Measurements from ENCODE around the gene OR10A3. TPM values are rescaled to one million over a fixed set of nuclear protein-coding genes. Genes with fewer than 3 reads are reported as not detected.
"Not testable (repeated sequence)": the region's sequence is repeated elsewhere in the genome, so short reads cannot be mapped to it uniquely, and the experiment has no call there.

The OR10A3 gene, protein sequence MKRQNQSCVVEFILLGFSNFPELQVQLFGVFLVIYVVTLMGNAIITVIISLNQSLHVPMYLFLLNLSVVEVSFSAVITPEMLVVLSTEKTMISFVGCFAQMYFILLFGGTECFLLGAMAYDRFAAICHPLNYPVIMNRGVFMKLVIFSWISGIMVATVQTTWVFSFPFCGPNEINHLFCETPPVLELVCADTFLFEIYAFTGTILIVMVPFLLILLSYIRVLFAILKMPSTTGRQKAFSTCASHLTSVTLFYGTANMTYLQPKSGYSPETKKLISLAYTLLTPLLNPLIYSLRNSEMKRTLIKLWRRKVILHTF
- total RNA-seq (2021) (not detected in 2 replicates), Bru-seq, nascent RNA (percentile 11 among the genes with signal in this experiment), BruChase-seq, experiment 1, labeled RNA remaining after a 2-hour chase (percentile 20 among the genes with signal in this experiment), BruChase-seq, experiment 2, labeled RNA remaining after a 6-hour chase (percentile 16 among the genes with signal in this experiment)
- long read RNA-seq, result 0 reads

GRCh38 chr11:7941608-7942007, at the start of gene OR10A3:
Gene OR10A3, minus strand, starts transcription at chr11:7941708. Its CDS starts 2,188 bp downstream, at chr11:7939520.
- no peaks in the 10 kb centered on the region for H3K27me3 ChIP-seq (ENCODE audit: insufficient read depth, low read depth)
- H3K9me3 ChIP-seq (ENCODE audit: insufficient read depth, low read depth), result no peaks in the 10 kb centered on the region
- TF ChIP-seq EZH2 (IDR thresholded peaks at IDR 0.05; ENCODE audit: low read depth) (no peak), CTCF (conservative IDR thresholded peaks at IDR 0.05) (no peak)
- H3F3A ChIP-seq (ENCODE audit: insufficient read depth, low read depth), result no peaks in the 10 kb centered on the region; the same call in 1 of the 2 replicates
- no peak within 1 kb of the TSS for H3K4me3 ChIP-seq
- POLR2A ChIA-PET (ENCODE audit: unreplicated experiment), result interaction anchor here (0.8 kb wide), 1 partner anchor 54 kb away, joined by 10 read pairs; no protein-coding TSS in a partner anchor
- BruUV-seq (replicated peaks), result no TSS peak
- no peak within 1 kb of the TSS for H3K4me2 ChIP-seq
- peaks cover 8% of the 10 kb centered on the region for H3K4me1 ChIP-seq (replicated peaks; ENCODE audit: insufficient read depth)
- no peaks in the 10 kb centered on the region for H3K36me3 ChIP-seq (ENCODE audit: low read depth)
- H3K9me2 ChIP-seq (ENCODE audit: insufficient read depth), result no peaks in the 10 kb centered on the region
- CTCF ChIA-PET, result no interaction called here
- no peak for DNase-seq
- no peak within 1 kb of the TSS for H2AFZ ChIP-seq
- no peaks in the 10 kb centered on the region for H3K79me2 ChIP-seq (ENCODE audit: low read depth)
- intact Hi-C loops (cut with micrococcal nuclease; ENCODE audit: unreplicated experiment), result no loop called here
- no peak within 1 kb of the TSS for H3K27ac ChIP-seq
- H4K20me1 ChIP-seq (ENCODE audit: insufficient read depth), result no peaks in the 10 kb centered on the region

DNA sequence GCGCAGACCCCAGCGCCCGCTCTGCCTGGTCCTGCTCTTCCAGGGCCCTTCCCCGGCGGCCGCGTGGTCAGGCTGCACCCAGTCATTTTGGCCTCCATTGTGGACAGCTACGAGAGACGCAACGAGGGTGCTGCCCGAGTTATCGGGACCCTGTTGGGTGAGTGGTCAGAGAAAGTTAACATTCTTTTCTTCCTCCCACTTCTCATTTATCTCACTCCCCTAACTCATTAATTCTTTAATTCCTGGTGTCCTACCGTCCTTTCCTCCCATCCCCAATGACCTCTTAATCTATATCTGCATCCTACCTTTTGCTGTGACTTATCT, 46.0 kb upstream of the OR10A3 start:
- intact Hi-C loops (cut with micrococcal nuclease; ENCODE audit: unreplicated experiment), result loop anchor here (1.0 kb wide), 2 partner anchors 81 to 95 kb away; no protein-coding TSS in a partner anchor
- H3K27ac ChIP-seq; BruUV-seq (replicated peaks); H3K9me3 ChIP-seq (ENCODE audit: insufficient read depth, low read depth); DNase-seq; H4K20me1 ChIP-seq (ENCODE audit: insufficient read depth); H3K27me3 ChIP-seq (ENCODE audit: insufficient read depth, low read depth); H3F3A ChIP-seq (ENCODE audit: insufficient read depth, low read depth); H3K9me2 ChIP-seq (ENCODE audit: insufficient read depth): not testable (repeated sequence)
- Histone ChIP-seq H3K4me2 (peak overlapping the region; percentile 98), H3K4me1 (replicated peaks; ENCODE audit: insufficient read depth) (peaks cover 23% of the 10 kb centered on the region), H3K79me2 (ENCODE audit: low read depth) (peaks cover 30% of the 10 kb centered on the region), H3K36me3 (ENCODE audit: low read depth) (peaks cover 11% of the 10 kb centered on the region; the same call in 1 of the 2 replicates), H2AFZ (peak overlapping the region; percentile 66), H3K4me3 (peak overlapping the region; percentile 91)
- ChIA-PET POLR2A (ENCODE audit: unreplicated experiment) (interaction anchor here (0.6 to 1.4 kb wide), 7 partner anchors 77 to 707 kb away, joined by 3 to 12 read pairs (median 5); no protein-coding TSS in a partner anchor), CTCF (interaction anchor here (0.5 to 1.4 kb wide), 5 partner anchors 10 to 95 kb away, joined by 4 to 25 read pairs (median 9); no protein-coding TSS in a partner anchor)

DNA sequence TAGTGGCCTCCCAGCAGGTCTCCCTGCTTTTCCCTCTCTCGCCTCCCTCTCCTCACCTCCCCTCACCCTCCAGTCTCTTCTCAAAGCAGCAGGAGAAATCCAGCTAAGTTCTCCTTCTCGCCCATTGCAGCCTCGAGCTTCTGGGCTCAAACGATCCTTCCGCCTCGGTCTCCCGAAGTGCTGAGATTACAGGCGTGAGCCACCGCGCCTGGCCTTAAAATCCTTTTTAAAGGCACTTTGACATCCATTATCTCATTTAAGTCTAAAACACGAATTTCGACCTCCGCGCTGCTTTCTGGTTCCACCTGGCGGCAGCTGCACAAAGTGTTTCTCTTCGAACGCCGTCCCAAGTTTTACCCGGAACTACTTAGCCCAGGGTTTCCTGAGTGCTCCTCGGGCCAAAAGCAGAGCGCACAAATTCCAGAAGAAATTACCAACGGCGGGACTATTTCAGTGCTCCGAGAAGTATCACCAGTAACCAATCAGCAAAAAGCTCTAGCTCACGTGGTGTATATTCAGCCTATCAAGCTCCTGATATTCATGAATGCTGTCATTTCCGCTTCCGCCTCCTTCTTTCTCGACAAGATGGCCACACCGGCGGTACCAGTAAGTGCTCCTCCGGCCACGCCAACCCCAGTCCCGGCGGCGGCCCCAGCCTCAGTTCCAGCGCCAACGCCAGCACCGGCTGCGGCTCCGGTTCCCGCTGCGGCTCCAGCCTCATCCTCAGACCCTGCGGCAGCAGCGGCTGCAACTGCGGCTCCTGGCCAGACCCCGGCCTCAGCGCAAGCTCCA, 45.5 kb upstream of the OR10A3 start, which contains the start of gene EIF3F:
Gene EIF3F (plus strand): TSS at position 570 of the 792 bp plus-strand sequence. CDS start 16 bp downstream, at position 586.
- H3K4me3 ChIP-seq, result peak within 1 kb of the TSS; percentile 91
- peaks cover 23% of the 10 kb centered on the region for H3K4me1 ChIP-seq (replicated peaks; ENCODE audit: insufficient read depth)
- peaks cover 30% of the 10 kb centered on the region for H3K79me2 ChIP-seq (ENCODE audit: low read depth)
- no peaks in the 10 kb centered on the region for H4K20me1 ChIP-seq (ENCODE audit: insufficient read depth)
- no peaks in the 10 kb centered on the region for H3K27me3 ChIP-seq (ENCODE audit: insufficient read depth, low read depth)
- peak; percentile 84 to 97 for DNase-seq
- H3F3A ChIP-seq (ENCODE audit: insufficient read depth, low read depth), result no peaks in the 10 kb centered on the region
- H3K9me3 ChIP-seq (ENCODE audit: insufficient read depth, low read depth), result no peaks in the 10 kb centered on the region
- TF ChIP-seq CTCF (conservative IDR thresholded peaks at IDR 0.05) (peak; percentile 80), EZH2 (IDR thresholded peaks at IDR 0.05; ENCODE audit: low read depth) (no peak)
- ChIA-PET CTCF (interaction anchor here (0.5 to 1.4 kb wide), 6 partner anchors 9 to 94 kb away, joined by 3 to 25 read pairs (median 8); no protein-coding TSS in a partner anchor), POLR2A (ENCODE audit: unreplicated experiment) (interaction anchor here (0.6 to 1.4 kb wide), 9 partner anchors 76 to 932 kb away, joined by 3 to 12 read pairs (median 5); no protein-coding TSS in a partner anchor)
- H3K36me3 ChIP-seq (ENCODE audit: low read depth), result peaks cover 11% of the 10 kb centered on the region; the same call in 1 of the 2 replicates
- H2AFZ ChIP-seq, result peak within 1 kb of the TSS; percentile 82
- H3K27ac ChIP-seq, result peak within 1 kb of the TSS; percentile 33; the same call in 1 of the 2 replicates
- H3K4me2 ChIP-seq, result peak within 1 kb of the TSS; percentile 98
- intact Hi-C loops (cut with micrococcal nuclease; ENCODE audit: unreplicated experiment), result loop anchor here (1.0 kb wide), 2 partner anchors 81 to 95 kb away; no protein-coding TSS in a partner anchor
- BruUV-seq (replicated peaks), result no TSS peak
- no peaks in the 10 kb centered on the region for H3K9me2 ChIP-seq (ENCODE audit: insufficient read depth)

Data from PC-9 (cell line).